Activated naive CD8-positive, alpha-beta T cell treated with anti-CD3 and anti-CD28 coated beads, Interleukin-2, amount 10 ng/mL, durations not matched to agents 7 days and 5 days (primary cell): ENCODE results near the gene CYTH2. TPM values are rescaled to one million over a fixed set of nuclear protein-coding genes. Genes with fewer than 3 reads are reported as not detected.

Experiments used
- ATAC-seq: fragments of 150-1000 bp; cut with Tn5 transposase; one replicate; pipeline ENCODE4 v1.10.0; 2021; ENCODE audit warnings: low read depth, moderate library complexity
- POLR2A ChIA-PET: fragments of 350-600 bp; sonication (Branson Sonifier 250); formaldehyde crosslinking; loops from one replicate; lab custom pipeline; 2021; ENCODE audit warnings: antibody characterized with exemption; lab: Charles Lee
- DNase-seq: peaks from one replicate; pipeline ENCODE4 v3.0.0; 2021
- H3K27ac Mint-ChIP-seq: one replicate; pipeline ENCODE4 v1.8.0; 2022; ENCODE audit warnings: mild to moderate bottlenecking, mixed read lengths
- H3K27me3 Mint-ChIP-seq: one replicate; pipeline ENCODE4 v1.8.0; 2022; ENCODE audit warnings: mild to moderate bottlenecking, moderate library complexity, mixed read lengths
- H3K36me3 Mint-ChIP-seq: one replicate; pipeline ENCODE4 v1.8.0; 2021; ENCODE audit warnings: mild to moderate bottlenecking, mixed read lengths
- H3K4me1 Mint-ChIP-seq: one replicate; pipeline ENCODE4 v1.8.0; 2021; ENCODE audit warnings: mixed read lengths
- H3K4me3 Mint-ChIP-seq: one replicate; pipeline ENCODE4 v1.8.0; 2022; ENCODE audit warnings: mild to moderate bottlenecking, moderate library complexity, mixed read lengths
- H3K9me3 Mint-ChIP-seq: one replicate; pipeline ENCODE4 v1.8.0; 2021; ENCODE audit warnings: mixed read lengths
- total RNA-seq, 2 experiments: library from RNA; stranded (reverse); gene quantifications; one replicate each; pipeline ENCODE4 v1.2.3, GENCODE V29; 2021

The CYTH2 gene
- total RNA-seq, 2 experiments from 2014 or later: 57.6 to 59.1 TPM

GRCh38 chr19:48445256-48445605 lies 23.9 kb upstream of the CYTH2 start:
- Mint-ChIP-seq H3K4me3 (peak overlapping the region; percentile 83), H3K4me1 (peaks cover 18% of the 10 kb centered on the region), H3K27ac (peak overlapping the region; percentile 92), H3K36me3 (peaks cover 14% of the 10 kb centered on the region), H3K9me3 (no peaks in the 10 kb centered on the region), H3K27me3 (peaks cover 22% of the 10 kb centered on the region)
- DNase-seq: no peak
- POLR2A ChIA-PET: interaction anchor here (1.1 kb wide), 2 partner anchors 36 to 42 kb away, joined by 3 read pairs; no protein-coding TSS in a partner anchor
- ATAC-seq: peak; percentile 30

GRCh38 chr19:48445606-48446481 lies 23.3 kb upstream of the CYTH2 start, which contains the start of gene GRWD1:
GRWD1 (plus strand) TSS chr19:48445983; CDS start chr19:48446006, 23 bp downstream.
- peaks cover 14% of the 10 kb centered on the region for H3K36me3 Mint-ChIP-seq

GRCh38 chr19:48446579-48446978 lies 22.6 kb upstream of the CYTH2 start:
- peak overlapping the region; percentile 83 for H3K4me3 Mint-ChIP-seq
- H3K27me3 Mint-ChIP-seq: peaks cover 14% of the 10 kb centered on the region
- no peak for ATAC-seq
- POLR2A ChIA-PET: interaction anchor here (0.6 to 1.6 kb wide), 4 partner anchors 20 to 698 kb away, joined by 3 to 5 read pairs (median 4); partner anchors contain the start of genes SYNGR4 and TMEM143
- H3K4me1 Mint-ChIP-seq: peaks cover 18% of the 10 kb centered on the region
- H3K36me3 Mint-ChIP-seq: peaks cover 14% of the 10 kb centered on the region
- H3K27ac Mint-ChIP-seq: peak overlapping the region; percentile 92
- no peaks in the 10 kb centered on the region for H3K9me3 Mint-ChIP-seq
- DNase-seq: no peak

More at GRCh38 chr19:48445606-48446481, 23.3 kb upstream of the CYTH2 start, which contains the start of gene GRWD1:
- DNase-seq (peak; percentile 86), ATAC-seq (peak; percentile 93)
- Mint-ChIP-seq H3K27me3 (peaks cover 20% of the 10 kb centered on the region), H3K27ac (peak within 1 kb of the TSS; percentile 92), H3K9me3 (no peaks in the 10 kb centered on the region), H3K4me3 (peak within 1 kb of the TSS; percentile 83), H3K4me1 (peaks cover 18% of the 10 kb centered on the region)
- POLR2A ChIA-PET: interaction anchor here (0.6 to 1.6 kb wide), 6 partner anchors 21 to 699 kb away, joined by 3 to 6 read pairs (median 4); partner anchors contain the start of genes SYNGR4 and TMEM143

GRCh38 chr19:48448563-48448962 lies 20.6 kb upstream of the CYTH2 start:
- Mint-ChIP-seq H3K27me3 (peaks cover 7% of the 10 kb centered on the region), H3K4me1 (peaks cover 18% of the 10 kb centered on the region), H3K4me3 (no peak overlapping the region), H3K36me3 (peaks cover 14% of the 10 kb centered on the region), H3K9me3 (no peaks in the 10 kb centered on the region), H3K27ac (no peak overlapping the region)
- POLR2A ChIA-PET: interaction anchor here (0.6 to 0.9 kb wide), 2 partner anchors 57 to 85 kb away, joined by 3 to 5 read pairs; partner anchors contain the start of genes KDELR1, SYNGR4 and TMEM143
- no peak for ATAC-seq
- no peak for DNase-seq

- Mint-ChIP-seq H3K27me3 (no peaks in the 10 kb centered on the region), H3K4me1 (peaks cover 10% of the 10 kb centered on the region), H3K4me3 (no peak overlapping the region), H3K36me3 (peaks cover 16% of the 10 kb centered on the region), H3K27ac (no peak overlapping the region), H3K9me3 (no peaks in the 10 kb centered on the region)
- ATAC-seq (no peak), DNase-seq (no peak)
- POLR2A ChIA-PET: no interaction called here
Measured at GRCh38 chr19:48450441-48450840, 18.7 kb upstream of the CYTH2 start.

- peaks cover 16% of the 10 kb centered on the region for H3K36me3 Mint-ChIP-seq
- no peaks in the 10 kb centered on the region for H3K27me3 Mint-ChIP-seq
- H3K4me3 Mint-ChIP-seq: no peak overlapping the region
- peaks cover 9% of the 10 kb centered on the region for H3K4me1 Mint-ChIP-seq
- POLR2A ChIA-PET: no interaction called here
- no peaks in the 10 kb centered on the region for H3K9me3 Mint-ChIP-seq
- no peak overlapping the region for H3K27ac Mint-ChIP-seq
- no peak for DNase-seq
- no peak for ATAC-seq
Measured at GRCh38 chr19:48450863-48451262, 18.3 kb upstream of the CYTH2 start.

GRCh38 chr19:48451624-48452023 lies 17.5 kb upstream of the CYTH2 start:
- Mint-ChIP-seq H3K27ac (no peak overlapping the region), H3K9me3 (no peaks in the 10 kb centered on the region), H3K4me1 (peaks cover 6% of the 10 kb centered on the region), H3K4me3 (no peak overlapping the region), H3K27me3 (no peaks in the 10 kb centered on the region), H3K36me3 (peaks cover 16% of the 10 kb centered on the region)
- POLR2A ChIA-PET: no interaction called here
- ATAC-seq (no peak), DNase-seq (no peak)

- POLR2A ChIA-PET: no interaction called here
- DNase-seq (no peak), ATAC-seq (no peak)
- Mint-ChIP-seq H3K4me1 (peaks cover 6% of the 10 kb centered on the region), H3K4me3 (no peak overlapping the region), H3K27me3 (no peaks in the 10 kb centered on the region), H3K36me3 (peaks cover 13% of the 10 kb centered on the region), H3K27ac (no peak overlapping the region), H3K9me3 (no peaks in the 10 kb centered on the region)
Measured at GRCh38 chr19:48452289-48453190, 16.6 kb upstream of the CYTH2 start.

- Mint-ChIP-seq H3K4me3 (no peak overlapping the region), H3K27me3 (no peaks in the 10 kb centered on the region), H3K9me3 (no peaks in the 10 kb centered on the region), H3K27ac (no peak overlapping the region), H3K4me1 (peaks cover 4% of the 10 kb centered on the region), H3K36me3 (peaks cover 5% of the 10 kb centered on the region)
- POLR2A ChIA-PET: no interaction called here
- ATAC-seq (no peak), DNase-seq (no peak)
Measured at GRCh38 chr19:48454150-48454730, 14.9 kb upstream of the CYTH2 start.

GRCh38 chr19:48455171-48455907 lies 13.8 kb upstream of the CYTH2 start, which contains the start of gene KCNJ14:
KCNJ14 (plus strand) TSS chr19:48455574; CDS start chr19:48461725, 6,151 bp downstream.
- H3K36me3 Mint-ChIP-seq: peaks cover 3% of the 10 kb centered on the region
- no peak for ATAC-seq

GRCh38 chr19:48455908-48456562 lies 13.1 kb upstream of the CYTH2 start:
- DNase-seq: no peak
- no peak for ATAC-seq
- Mint-ChIP-seq H3K4me3 (no peak overlapping the region), H3K27ac (no peak overlapping the region), H3K4me1 (peaks cover 4% of the 10 kb centered on the region), H3K27me3 (no peaks in the 10 kb centered on the region), H3K9me3 (no peaks in the 10 kb centered on the region), H3K36me3 (peaks cover 4% of the 10 kb centered on the region)
- POLR2A ChIA-PET: no interaction called here

More at GRCh38 chr19:48455171-48455907, 13.8 kb upstream of the CYTH2 start, which contains the start of gene KCNJ14:
- Mint-ChIP-seq H3K9me3 (no peaks in the 10 kb centered on the region), H3K27me3 (no peaks in the 10 kb centered on the region), H3K4me1 (peaks cover 4% of the 10 kb centered on the region), H3K4me3 (no peak within 1 kb of the TSS), H3K27ac (no peak within 1 kb of the TSS)
- POLR2A ChIA-PET: no interaction called here
- DNase-seq: no peak

- ATAC-seq: no peak
- Mint-ChIP-seq H3K36me3 (peaks cover 4% of the 10 kb centered on the region), H3K4me1 (peaks cover 4% of the 10 kb centered on the region)
Measured at GRCh38 chr19:48456864-48457263, 12.3 kb upstream of the CYTH2 start.

More at GRCh38 chr19:48456864-48457263, 12.3 kb upstream of the CYTH2 start:
- Mint-ChIP-seq H3K27me3 (no peaks in the 10 kb centered on the region), H3K27ac (no peak overlapping the region), H3K9me3 (no peaks in the 10 kb centered on the region), H3K4me3 (no peak overlapping the region)
- no peak for DNase-seq
- POLR2A ChIA-PET: no interaction called here
